Measurements from ENCODE around the gene BRD3OS. TPM values are rescaled to one million over a fixed set of nuclear protein-coding genes. Genes with fewer than 3 reads are reported as not detected.

The BRD3OS gene
- total and polyA plus RNA-seq, 2 of the 13 experiments (the other 11 are each of a cell fraction or from before 2014, with no cell fraction given) = 4.9 to 5.7 TPM

- H3K27me3 ChIP-seq (ENCODE audit: control insufficient read depth in 1 of 2, insufficient read depth in 2 of 2, low read length in 2 of 2) = peaks cover 2 to 18% of the 10 kb centered on the region in 2 experiments; a peak in 3 of 5 replicates
- peak; percentile 58 for DNase-seq (ENCODE audit: low spot score)
- H3K4me2 ChIP-seq (ENCODE audit: low read depth, low read length) = peak overlapping the region; percentile 45
- no peak overlapping the region for H3K9ac ChIP-seq (ENCODE audit: insufficient read depth, low read depth, low read length)
- ChIA-PET CTCF (ENCODE audit: low intra/inter-chr PET ratio, low total read pairs) (no interaction called here), POLR2A (interaction anchor here (1.5 kb wide), 1 partner anchor 980 kb away, joined by 4 read pairs; no protein-coding TSS in a partner anchor)
- no peak overlapping the region for H3K27ac ChIP-seq (ENCODE audit: extremely low read length, insufficient read depth, low read length)
- H2AFZ ChIP-seq (ENCODE audit: low read length) = no peak overlapping the region
- H3K36me3 ChIP-seq (replicated peaks in 1 of 2; ENCODE audit: control insufficient read depth in 1 of 2, insufficient read depth in 2 of 2, low read length in 2 of 2) = no peaks in the 10 kb centered on the region
- 34% methylated on average over 10 of the region's 20 CpGs for WGBS (ENCODE audit: low lambda C conversion rate)
- H3K4me3 ChIP-seq (replicated peaks in 1 of 3; ENCODE audit: insufficient read depth in 1 of 3, low read depth in 2 of 3, low read length in 3 of 3) = peak overlapping the region in 1 of 3 experiments; percentile 31; a peak in 1 of 6 replicates
- H3K79me2 ChIP-seq (ENCODE audit: insufficient read depth, low read length) = no peaks in the 10 kb centered on the region
- no TSS peak for BruUV-seq (replicated peaks)
- peak; percentile 60; the same call in 2 of the 3 replicates for ATAC-seq
- H4K20me1 ChIP-seq (ENCODE audit: insufficient read depth, low read length) = no peaks in the 10 kb centered on the region
- in situ Hi-C loops (cut with HindIII; ENCODE audit: extremely low pct_ligation_motif_present, low pct_unique_long_range_greater_than_20kb) = no loop called here
- intact Hi-C loops (cut with micrococcal nuclease; ENCODE audit: unreplicated experiment) = no loop called here
- H3K9me3 ChIP-seq (ENCODE audit: low read length) = peaks cover 9% of the 10 kb centered on the region
- peaks cover 16% of the 10 kb centered on the region for H3K4me1 ChIP-seq (ENCODE audit: insufficient read depth, low read length)
- no peak for FAIRE-seq
- TF ChIP-seq ZMAT5 (CRISPR knock-in tag; IDR thresholded peaks at IDR 0.05; ENCODE audit: borderline replicate concordance, low read depth) = no peak
- TF ChIP-seq SNAPC2 (CRISPR knock-in tag; IDR thresholded peaks at IDR 0.05) = no peak
- TF ChIP-seq ZC3H13 (CRISPR knock-in tag; IDR thresholded peaks at IDR 0.05) = no peak
- peak in 1 of 2 experiments; percentile 58; a peak in 2 of 4 replicates for TF ChIP-seq ATF4 (CRISPR knock-in tag; IDR thresholded peaks at IDR 0.05)
- no peak for TF ChIP-seq RCOR2 (CRISPR knock-in tag; IDR thresholded peaks at IDR 0.05)
- no peak for TF ChIP-seq ISX (CRISPR knock-in tag; conservative IDR thresholded peaks at IDR 0.05)
- TF ChIP-seq ZNF24 (IDR thresholded peaks at IDR 0.05) = no peak
- no peak for TF ChIP-seq SAFB2 (CRISPR knock-in tag; IDR thresholded peaks at IDR 0.05; ENCODE audit: borderline replicate concordance, low read depth)
- TF ChIP-seq STAG1 (CRISPR knock-in tag; IDR thresholded peaks at IDR 0.05) = no peak
- TF ChIP-seq, protein P1, sequence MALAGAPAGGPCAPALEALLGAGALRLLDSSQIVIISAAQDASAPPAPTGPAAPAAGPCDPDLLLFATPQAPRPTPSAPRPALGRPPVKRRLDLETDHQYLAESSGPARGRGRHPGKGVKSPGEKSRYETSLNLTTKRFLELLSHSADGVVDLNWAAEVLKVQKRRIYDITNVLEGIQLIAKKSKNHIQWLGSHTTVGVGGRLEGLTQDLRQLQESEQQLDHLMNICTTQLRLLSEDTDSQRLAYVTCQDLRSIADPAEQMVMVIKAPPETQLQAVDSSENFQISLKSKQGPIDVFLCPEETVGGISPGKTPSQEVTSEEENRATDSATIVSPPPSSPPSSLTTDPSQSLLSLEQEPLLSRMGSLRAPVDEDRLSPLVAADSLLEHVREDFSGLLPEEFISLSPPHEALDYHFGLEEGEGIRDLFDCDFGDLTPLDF (CRISPR knock-in tag; IDR thresholded peaks at IDR 0.05) = no peak
- TF ChIP-seq NBN (conservative IDR thresholded peaks at IDR 0.05) = no peak
- TF ChIP-seq, protein P2, sequence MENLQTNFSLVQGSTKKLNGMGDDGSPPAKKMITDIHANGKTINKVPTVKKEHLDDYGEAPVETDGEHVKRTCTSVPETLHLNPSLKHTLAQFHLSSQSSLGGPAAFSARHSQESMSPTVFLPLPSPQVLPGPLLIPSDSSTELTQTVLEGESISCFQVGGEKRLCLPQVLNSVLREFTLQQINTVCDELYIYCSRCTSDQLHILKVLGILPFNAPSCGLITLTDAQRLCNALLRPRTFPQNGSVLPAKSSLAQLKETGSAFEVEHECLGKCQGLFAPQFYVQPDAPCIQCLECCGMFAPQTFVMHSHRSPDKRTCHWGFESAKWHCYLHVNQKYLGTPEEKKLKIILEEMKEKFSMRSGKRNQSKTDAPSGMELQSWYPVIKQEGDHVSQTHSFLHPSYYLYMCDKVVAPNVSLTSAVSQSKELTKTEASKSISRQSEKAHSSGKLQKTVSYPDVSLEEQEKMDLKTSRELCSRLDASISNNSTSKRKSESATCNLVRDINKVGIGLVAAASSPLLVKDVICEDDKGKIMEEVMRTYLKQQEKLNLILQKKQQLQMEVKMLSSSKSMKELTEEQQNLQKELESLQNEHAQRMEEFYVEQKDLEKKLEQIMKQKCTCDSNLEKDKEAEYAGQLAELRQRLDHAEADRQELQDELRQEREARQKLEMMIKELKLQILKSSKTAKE (CRISPR knock-in tag; IDR thresholded peaks at IDR 0.05; ENCODE audit: borderline replicate concordance) = 0 out of 2 replicates have a peak, but pooled peaks have one; percentile 19
- no peak for TF ChIP-seq ZNF10 (CRISPR knock-in tag; IDR thresholded peaks at IDR 0.05; ENCODE audit: borderline replicate concordance, low read depth)
- TF ChIP-seq MED8 (CRISPR knock-in tag; IDR thresholded peaks at IDR 0.05; ENCODE audit: insufficient replicate concordance) = no peak
- TF ChIP-seq REPIN1 (CRISPR knock-in tag; IDR thresholded peaks at IDR 0.05; ENCODE audit: borderline replicate concordance, low read depth) = no peak
- 0 out of 2 replicates have a peak, but pooled peaks have one; percentile 58 for TF ChIP-seq ZBTB25 (CRISPR knock-in tag; IDR thresholded peaks at IDR 0.05)
- TF ChIP-seq ZNF101 (CRISPR knock-in tag; IDR thresholded peaks at IDR 0.05; ENCODE audit: borderline replicate concordance, low read depth) = no peak
- no peak for TF ChIP-seq HOXD1 (CRISPR knock-in tag; IDR thresholded peaks at IDR 0.05)
These were observed 14.7 kb upstream of the BRD3OS start for GRCh38 chr9:134010310-134011173.
